ENCODE data around the gene RRP9.

The RRP9 gene

DNA sequence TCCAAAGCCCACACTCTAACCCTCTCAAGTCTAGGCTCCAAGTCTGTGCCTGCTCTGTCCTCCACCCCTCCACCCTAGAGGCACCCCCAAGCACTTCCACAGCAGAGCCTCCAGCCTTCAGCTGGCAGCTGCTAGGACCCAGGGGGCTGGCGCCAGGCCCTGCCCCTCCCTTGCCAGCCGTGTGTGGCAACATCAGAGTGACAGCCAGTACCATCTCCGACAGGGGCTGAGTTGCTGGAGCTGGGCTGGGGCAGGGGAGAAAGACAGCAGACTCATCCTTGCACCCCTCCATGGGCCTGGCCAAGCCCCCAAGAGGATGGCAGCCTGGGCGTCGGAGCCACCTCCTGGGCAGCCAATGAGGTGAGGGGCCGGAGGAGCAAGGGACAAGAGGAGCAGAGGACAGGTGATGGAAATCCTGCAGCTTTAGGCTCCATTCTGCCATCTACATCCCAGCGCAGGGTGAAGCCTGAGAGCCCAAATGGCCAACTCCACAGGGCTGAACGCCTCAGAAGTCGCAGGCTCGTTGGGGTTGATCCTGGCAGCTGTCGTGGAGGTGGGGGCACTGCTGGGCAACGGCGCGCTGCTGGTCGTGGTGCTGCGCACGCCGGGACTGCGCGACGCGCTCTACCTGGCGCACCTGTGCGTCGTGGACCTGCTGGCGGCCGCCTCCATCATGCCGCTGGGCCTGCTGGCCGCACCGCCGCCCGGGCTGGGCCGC lies 13.6 kb upstream of the RRP9 start, which contains the start of gene GPR62:
Gene GPR62 (plus strand): TSS at position 207 of the 718 bp plus-strand sequence. CDS start 272 bp downstream, at position 479.
- no peak for DNase-seq

DNA sequence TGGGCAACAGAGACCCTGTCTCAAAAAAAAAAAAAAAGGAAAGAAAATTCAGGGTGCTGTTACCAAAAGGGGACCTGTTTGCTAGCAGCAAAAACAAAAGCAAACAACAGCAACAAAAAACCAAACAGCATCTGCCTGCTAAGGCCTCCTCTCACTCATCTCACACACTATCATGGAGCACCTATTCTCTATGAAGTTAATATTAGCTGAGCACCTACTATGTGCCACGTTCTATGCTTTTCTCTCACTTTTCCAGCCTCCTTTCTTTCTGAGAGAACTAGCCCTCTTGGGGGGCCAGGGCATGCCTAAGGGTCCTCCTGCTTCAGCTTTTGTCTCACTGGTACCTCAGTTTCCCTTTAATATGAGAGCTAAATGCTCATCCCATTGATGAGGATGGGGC lies 13.0 kb upstream of the RRP9 start:
- no peak for DNase-seq

DNA sequence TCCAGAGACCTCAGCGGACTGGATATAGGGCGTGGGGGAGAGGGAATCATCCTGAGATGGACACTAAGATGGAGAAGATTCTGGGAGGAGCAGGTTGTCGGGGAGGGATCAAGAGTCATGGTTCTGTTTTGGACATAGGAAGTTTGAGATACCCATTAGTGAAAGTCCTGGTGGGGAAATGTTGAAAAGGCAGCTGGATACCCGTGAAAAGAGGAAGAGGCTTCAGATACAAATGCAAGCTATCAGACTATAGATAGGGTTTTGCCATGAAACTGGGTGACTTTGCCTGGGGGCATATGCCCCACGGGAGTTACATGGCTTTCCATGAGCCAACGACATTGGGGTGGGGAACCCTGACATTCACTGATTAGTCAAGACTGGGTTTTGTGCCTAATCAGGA lies 12.4 kb upstream of the RRP9 start:
- DNase-seq = peak; percentile 45

DNA sequence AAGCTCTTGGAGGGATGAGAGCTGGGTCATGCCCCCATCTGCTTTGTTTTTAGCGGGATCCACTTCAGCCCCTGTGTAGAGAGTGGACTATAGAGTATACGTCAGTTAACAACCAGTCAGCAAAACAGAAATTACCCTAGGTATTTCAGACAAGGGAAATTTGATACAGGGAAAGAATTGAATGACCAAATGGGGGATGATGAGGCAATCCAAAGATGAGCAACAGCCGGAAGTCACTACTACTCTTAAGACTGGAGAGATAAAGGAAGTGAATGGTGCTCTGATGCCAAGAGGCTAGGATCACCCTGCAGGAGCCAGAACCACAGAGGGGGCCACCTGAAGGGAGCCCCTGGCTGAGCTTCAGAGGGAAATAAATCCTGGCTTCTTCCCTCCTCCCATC lies 11.7 kb upstream of the RRP9 start:
- peak; percentile 87 for DNase-seq

DNA sequence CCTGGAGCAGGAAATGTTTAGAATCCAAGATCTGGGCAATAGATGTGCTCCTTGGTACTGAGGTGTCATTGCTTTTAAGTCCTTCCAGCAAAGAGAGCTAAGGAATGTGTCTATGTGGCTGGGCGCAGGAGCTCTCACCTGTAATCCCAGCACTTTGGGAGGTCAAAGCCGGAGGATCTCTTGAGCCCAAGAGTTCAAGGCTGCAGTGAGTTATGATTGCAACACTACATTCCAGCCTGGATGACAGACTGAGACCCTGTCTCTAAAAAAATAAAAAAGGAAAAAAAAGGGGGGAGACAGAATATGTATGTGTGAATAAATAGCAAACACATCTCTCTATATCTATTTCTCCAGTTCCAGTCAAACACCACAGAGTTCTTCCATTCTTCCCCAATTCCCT lies 9.2 kb upstream of the RRP9 start:
- no peak for DNase-seq

DNA sequence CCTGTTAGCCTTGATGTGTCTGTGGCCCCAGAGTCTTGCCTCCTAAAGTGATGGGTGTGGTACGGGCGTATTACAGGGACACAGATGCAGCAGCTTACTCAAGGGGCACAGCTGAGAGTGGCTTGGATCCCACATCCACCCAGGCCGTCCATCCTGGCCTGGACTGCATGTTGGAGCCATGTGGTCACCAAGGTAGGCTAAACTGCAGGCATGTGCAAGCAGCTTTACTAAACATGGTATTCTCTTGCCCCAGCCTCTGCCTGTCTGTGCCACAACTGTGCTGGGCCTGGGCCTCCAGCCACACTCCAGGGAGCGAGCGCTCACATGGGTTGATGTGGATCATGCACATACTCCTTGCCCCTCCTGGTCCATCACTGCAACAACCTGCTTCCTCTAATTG lies 7.4 kb upstream of the RRP9 start:
- no peak for DNase-seq

DNA sequence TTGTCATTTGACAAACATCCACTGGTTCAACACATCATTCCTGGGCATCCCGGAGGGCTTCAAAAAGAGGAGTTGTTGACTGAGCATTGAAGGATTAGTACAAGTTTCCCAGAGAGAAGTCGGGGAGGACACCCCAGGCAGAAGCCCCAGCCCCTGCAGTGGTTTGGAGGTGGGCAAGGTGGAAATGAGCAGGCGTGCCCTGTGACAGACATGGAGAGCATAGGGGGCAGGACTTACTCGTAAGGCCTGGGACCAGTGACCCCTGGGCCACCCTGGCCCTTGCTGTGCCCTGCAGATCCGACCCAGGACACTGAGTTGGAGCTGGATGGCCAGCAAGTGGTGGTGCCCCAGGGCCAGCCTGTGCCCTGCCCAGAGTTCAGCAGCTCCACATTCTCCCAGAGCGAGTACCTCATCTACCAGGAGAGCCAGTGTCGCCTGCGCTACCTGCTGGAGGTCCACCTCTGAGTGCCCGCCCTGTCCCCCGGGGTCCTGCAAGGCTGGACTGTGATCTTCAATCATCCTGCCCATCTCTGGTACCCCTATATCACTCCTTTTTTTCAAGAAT lies 6.4 kb upstream of the RRP9 start:
- DNase-seq = no peak

DNA sequence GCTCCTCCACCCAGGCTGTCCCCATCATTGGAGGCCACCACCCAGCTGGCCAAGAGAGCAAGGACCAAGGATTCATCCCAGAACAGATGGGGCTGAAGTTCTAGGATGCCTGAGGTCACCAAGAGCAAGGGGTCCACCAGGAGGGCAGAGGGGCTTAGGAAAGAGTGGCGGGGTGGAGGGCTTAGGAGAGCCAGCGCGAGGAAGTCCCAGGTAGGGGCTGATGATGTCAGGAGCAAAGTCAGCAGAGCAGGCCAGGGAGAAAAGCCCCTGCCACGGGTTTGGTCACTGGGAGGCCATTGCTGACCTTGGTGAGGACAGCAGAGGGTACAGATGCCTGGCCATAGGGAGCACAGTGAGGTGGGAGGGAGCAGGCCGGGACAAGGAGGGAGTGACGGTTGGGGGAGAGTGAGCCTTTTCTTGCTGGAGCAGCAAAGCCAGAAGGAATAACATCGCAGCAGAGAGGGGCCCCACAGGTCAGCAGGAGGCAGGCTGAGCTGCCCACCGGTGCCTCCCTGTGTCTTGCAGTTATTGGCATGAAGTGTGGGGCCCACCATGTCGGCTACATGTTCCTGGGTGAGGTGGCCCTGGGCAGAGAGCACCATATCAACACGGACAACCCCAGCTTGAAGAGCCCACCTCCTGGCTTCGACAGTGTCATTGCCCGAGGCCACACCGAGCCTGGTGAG lies 5.7 kb upstream of the RRP9 start:
- DNase-seq = no peak

DNA sequence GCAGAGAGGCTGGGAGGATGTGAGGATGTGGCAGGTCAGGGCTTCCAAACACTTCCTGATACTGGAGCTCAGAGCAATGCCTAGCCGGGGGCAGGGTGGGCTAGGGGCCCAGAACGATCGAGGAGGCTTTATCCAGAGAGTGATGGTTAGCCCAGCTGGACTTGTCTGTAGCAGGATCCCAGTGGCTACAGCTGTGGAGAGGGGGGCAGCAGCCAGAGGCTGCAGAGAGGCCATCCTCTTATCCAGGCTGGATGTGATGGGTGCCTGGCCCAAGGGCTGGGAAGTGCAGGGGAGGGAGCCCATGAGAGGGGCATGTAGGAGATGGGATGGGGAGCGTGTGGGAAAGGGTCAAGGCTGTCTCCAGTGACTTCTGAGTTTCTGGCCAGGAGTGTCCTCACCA lies 5.1 kb upstream of the RRP9 start:
- DNase-seq = no peak

DNA sequence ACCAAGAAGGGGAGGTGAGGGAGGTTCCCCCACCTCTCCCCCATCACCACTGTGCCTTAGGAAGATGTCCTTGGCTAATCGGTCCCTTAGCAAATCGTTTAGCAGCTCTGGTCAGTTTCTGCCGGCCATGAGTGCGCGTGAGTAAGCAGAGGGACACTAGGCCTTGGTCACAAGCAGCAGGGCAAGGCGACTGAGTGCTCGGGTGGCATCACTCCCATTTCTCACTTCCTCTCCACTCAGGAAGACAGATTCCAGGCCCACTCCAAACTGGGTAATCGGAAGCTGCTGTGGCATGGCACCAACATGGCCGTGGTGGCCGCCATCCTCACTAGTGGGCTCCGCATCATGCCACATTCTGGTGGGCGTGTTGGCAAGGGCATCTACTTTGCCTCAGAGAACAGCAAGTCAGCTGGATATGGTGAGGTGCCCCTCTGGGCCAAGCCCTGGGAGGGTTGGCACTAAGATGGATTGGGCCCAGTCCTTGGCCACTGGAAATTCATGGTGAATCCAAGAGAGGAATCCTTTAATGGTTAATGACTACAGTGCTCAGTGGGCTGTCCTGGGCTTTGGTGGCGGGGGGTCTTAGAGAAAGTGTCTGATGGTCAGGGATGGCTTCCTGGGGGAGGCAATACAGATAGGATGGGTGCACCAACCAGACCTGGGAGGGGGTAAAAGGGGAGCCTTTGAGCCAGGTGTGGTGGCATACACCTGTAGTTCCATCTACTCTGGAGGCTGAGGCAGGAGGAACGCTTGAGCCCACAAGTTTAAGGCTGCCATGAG lies 4.4 kb upstream of the RRP9 start:
- DNase-seq = no peak

DNA sequence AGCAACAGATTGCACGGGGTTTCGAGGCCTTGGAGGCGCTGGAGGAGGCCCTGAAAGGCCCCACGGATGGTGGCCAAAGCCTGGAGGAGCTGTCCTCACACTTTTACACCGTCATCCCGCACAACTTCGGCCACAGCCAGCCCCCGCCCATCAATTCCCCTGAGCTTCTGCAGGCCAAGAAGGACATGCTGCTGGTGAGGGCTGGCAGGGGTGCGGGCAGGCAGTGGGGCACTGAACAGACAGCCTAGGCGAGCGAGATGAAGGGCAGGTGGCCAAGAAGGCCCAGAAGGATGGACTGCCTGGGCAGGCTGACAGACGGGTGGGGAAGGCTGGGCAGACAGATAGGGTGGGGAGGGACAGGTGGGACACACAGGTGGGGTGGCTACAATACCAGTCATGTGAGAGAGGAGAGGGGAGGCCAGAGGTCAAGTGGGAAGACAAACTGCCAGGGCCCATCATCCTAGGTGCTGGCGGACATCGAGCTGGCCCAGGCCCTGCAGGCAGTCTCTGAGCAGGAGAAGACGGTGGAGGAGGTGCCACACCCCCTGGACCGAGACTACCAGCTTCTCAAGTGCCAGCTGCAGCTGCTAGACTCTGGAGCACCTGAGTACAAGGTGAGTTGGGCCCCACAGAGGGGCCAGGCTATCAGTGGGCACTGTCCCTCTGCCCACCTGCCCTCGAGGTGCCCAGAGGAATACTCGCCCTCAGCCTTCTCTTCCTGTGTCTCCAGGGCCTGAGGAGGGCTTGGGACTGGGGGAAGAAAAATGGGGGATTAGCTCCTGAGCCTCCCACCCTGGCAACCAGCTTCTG lies 3.5 kb upstream of the RRP9 start:
- no peak for DNase-seq

DNA sequence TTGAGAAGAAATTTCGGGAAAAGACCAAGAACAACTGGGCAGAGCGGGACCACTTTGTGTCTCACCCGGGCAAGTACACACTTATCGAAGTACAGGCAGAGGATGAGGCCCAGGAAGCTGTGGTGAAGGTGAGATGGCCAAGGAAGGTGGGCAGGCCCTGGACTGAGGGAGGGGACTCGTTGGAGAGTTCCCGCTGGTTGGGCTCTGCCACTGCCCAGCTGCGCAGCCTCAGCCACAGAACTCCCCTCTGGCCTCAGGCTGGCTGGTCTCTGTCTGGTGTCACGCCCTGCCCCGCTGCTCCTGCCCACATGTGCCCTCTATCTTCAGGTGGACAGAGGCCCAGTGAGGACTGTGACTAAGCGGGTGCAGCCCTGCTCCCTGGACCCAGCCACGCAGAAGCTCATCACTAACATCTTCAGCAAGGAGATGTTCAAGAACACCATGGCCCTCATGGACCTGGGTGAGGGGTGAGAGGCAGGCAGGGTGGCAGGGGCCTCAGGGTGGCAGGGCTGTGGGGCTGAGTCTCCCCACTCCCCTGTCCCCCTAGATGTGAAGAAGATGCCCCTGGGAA lies 2.8 kb upstream of the RRP9 start:
- DNase-seq = no peak

DNA sequence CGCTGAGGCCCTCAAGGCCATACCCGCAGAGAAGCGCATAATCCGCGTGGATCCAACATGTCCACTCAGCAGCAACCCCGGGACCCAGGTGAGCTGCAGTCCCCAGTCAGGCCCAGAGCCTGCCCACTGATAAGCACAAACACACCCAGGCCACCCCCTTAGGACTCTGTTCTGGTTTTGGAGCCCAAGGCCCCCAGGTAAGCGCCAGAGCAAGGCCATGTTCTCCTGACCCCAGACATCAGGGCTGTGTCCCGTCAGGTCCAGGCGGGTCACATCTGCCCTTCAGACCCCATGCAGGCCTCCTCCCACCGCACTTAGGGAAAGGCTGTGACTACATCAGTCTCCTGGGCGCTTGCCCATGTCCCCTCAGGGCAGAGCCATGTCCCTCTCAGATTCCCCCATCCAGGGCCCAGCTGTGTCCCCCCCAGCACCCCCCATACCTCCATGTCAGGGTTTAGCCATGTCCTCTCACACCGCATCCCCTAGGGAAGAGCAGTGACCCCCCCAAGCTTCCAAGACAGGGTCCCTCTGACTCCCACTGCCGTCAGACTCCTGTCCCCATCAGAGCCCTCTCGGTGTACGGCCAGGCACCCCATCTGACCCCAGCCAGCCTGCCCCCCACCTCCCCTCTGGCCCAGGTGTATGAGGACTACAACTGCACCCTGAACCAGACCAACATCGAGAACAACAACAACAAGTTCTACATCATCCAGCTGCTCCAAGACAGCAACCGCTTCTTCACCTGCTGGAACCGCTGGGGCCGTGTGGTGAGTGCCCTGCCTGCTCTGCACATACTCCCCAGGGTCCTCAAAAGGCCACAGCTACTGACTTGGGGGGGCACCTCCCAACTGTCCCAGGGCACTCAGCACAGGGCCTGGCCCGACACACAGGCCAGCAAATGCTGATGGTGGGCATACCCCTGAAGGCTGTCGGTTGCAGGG lies 2.0 kb upstream of the RRP9 start:
- no peak for DNase-seq

DNA sequence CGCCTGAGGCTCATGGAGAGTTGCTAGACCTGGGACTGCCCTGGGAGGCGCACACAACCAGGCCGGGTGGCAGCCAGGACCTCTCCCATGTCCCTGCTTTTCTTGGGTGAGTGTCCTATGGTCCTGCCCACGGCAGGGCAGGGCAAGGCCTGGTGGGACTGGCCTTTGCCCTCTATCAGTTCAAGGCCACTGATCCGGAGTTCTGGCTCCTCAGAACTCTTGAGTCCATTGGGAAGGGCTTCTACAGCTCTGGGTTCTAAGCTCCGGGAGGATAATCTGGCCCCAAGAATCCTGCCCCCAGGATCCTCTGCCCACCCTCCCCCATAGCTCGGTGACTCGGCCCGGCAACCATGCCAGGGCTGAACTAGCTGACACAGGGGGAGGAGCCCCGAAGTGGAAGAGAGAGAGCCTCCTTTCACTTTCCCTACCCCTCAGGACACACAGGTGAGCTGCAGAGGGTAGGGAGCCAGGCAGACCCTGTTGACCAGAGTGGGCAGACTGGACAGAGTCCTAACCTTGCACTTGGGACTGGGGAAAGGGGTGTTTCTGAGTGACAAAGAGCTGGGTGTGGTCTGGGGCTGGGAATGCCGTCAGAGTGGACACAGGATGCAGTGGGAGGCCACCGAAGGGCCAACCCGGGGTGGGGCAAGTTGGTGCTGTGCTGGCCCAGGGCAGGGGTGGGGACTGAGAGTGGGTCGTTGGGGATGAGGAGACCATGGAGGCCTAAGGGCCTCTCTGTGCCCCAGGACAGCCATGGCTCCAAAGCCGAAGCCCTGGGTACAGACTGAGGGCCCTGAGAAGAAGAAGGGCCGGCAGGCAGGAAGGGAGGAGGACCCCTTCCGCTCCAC lies 1.1 kb upstream of the RRP9 start:
- peak; percentile 62 for DNase-seq

DNA sequence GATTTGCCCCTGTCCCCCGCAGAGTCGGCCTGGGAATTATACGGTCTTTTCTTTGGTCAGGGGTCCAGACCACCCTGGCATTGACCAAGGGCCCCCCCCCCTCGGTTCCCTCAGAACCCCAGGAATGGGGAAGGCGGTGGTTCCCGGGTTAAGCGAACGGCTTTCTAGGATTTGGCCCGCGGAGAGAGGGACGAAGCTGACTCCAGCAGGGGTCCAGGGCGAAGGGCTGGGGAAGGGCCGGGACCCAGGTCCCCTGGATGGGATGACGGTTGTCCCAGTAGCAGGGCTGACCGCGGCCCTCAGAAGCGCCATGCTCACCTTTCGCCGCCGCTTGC lies 274 bp downstream of the RRP9 start:
- no peak for DNase-seq

DNA sequence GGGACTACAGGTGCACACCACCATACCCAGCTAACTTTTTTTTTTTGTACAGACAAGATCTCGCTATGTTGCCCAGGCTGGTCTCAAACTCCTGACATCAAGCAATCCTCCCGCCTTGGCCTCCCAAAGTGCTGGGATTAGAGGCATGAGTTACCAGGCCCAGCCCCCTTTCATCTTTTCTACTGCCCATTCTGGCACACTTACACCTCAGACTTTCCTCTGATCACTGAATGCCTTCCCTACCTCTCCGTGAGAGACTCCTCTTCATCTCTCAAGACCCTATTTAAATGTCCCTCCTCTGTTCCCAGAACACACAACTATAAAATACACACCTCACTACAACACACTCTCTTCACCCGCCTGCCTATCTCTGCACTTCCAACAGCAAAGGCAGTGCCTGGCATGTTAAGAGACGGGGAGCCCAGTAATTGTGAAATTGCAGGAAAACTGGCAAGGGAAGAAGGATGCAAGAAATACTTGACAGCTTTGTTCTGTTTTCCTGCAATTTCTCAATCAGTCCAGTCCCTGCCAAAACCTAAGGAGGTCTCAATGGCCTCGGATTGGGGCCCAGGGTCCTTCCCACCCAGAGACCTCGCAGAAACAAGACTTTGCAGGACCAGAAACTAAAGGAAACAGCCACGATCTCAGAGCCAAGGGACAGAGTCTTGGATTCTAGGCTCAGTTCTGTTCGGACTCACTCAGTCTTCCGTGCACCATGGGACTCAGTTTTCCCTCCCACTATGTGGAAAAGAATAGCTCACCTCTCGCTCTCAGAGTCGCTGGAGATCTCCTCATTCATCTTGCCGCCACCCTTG lies 849 bp downstream of the RRP9 start:
- DNase-seq = no peak

DNA sequence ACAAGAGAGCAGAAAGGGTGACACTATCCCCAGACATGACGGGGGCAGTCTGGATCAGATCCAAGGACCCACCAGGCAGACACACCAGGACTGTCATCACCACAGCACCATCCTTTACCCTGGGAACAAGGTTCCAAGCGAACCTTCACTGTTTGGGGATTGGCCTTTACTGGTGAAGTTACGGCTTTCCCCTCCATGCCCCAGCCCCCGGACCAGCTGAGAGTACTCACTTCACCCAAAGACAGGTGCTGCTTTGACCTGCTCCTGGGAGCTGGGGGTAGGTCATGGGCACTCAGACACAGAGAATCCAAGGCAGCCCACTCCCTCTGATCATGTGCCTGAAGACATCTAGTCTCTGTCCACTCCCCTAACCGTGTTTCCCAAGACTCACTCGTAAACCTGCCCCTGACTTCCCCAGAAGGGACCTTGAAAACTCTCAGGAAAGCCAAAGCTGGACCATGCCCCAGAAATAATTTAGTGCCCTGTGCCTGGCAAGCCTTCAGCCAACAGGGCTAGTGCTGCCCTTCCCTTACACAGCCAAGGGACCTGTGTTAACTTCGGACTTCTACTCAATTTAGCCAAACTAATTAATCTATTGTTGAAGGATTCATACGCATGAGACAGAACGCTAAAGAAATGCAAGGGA lies 2.8 kb downstream of the RRP9 start:
- no peak for DNase-seq

DNA sequence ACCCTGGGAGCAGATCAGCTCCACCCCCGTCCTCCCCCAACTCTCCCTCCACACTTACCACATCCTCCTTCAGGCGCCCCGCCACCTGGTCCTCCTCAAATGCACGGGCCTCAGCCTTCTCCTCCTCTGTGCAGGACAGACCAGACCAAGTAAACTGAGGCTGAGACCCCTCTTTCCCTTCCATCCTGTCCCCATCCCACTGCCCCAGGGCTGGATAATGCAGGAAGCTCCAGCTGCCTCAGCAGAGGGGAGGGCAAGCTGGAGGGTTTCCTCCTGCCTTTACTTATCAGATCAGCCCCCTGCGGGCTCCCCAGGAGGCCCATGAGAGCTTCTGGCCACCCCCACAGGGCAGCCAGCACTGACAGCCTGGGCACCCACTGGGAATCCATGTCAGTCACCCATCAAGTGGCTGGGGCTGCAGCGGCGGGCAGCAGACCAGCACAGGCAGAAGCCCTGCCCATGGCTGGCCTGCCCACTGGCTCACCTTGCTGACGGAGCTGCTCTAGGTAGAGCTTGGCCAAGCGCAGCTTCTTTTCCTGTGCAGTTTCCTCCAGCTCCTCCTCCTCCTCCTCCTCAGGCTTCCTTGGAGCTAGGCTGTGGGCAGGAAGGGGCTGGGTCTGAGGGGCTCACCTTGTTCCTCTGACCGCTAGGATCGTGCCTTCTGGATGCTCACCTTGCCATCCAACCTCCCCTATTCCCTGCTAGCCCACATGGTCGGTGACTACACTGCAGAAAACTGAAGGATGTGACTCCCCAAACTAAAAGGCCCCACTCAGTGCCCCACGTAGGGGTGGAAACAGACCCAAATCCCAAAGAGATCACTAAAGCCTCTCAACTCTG lies 3.9 kb downstream of the RRP9 start:
- DNase-seq = no peak

Data from inflammatory macrophage treated with lipopolysaccharide for 4 hours (primary cell).